Mucosa of rectum (tissue), 2 donors: Measurements from ENCODE around the gene DNAJC28.
"Not testable (repeated sequence)": the region's sequence is repeated elsewhere in the genome, so short reads cannot be mapped to it uniquely, and the experiment has no call there.

Experiments
- H3K27ac ChIP-seq, 2 donors: one replicate each; pipeline ENCODE4 v1.7.0; 2013; ENCODE audit warnings: inconsistent platforms in 2 of 2, low read depth in 2 of 2, low read length in 2 of 2
- H3K27me3 ChIP-seq, 2 donors: one replicate each; pipeline ENCODE4 v1.7.0; 2013; ENCODE audit warnings: low read length in 2 of 2; ENCODE audit not compliant: control insufficient read depth in 2 of 2, insufficient read depth in 2 of 2
- H3K36me3 ChIP-seq, 2 donors: one replicate each; pipeline ENCODE4 v1.7.0; 2013; ENCODE audit warnings: low read length in 2 of 2; ENCODE audit not compliant: control insufficient read depth in 2 of 2, insufficient read depth in 2 of 2
- H3K4me1 ChIP-seq, 2 donors: one replicate each; pipeline ENCODE4 v1.7.0; 2013; ENCODE audit warnings: low read length in 2 of 2, mild to moderate bottlenecking in 1 of 2; ENCODE audit not compliant: control insufficient read depth in 2 of 2, insufficient read depth in 2 of 2
- H3K4me3 ChIP-seq, 2 donors: one replicate each; pipeline ENCODE4 v1.7.0; 2013; ENCODE audit warnings: low read length in 2 of 2
- H3K9ac ChIP-seq, 2 donors: one replicate each; pipeline ENCODE4 v1.7.0; 2013; ENCODE audit warnings: low read length in 2 of 2, low read depth in 1 of 2, mild to moderate bottlenecking in 1 of 2
- H3K9me3 ChIP-seq, 2 donors: one replicate each; pipeline ENCODE4 v1.7.0; 2013; ENCODE audit warnings: low read length in 2 of 2; ENCODE audit not compliant: control insufficient read depth in 2 of 2
- donor health status: healthy.
- donor health status: Normal muscosa, but diverticular disease.

Gene DNAJC28

GRCh38 chr21:33470701-33471100 is 20.8 kb downstream of the DNAJC28 start:
- Histone ChIP-seq H3K9me3 (no peaks in the 10 kb centered on the region), H3K27me3 (no peaks in the 10 kb centered on the region), H3K4me1 (no peaks in the 10 kb centered on the region), H3K27ac (no peak overlapping the region), H3K4me3 (no peak overlapping the region), H3K9ac (no peak overlapping the region), H3K36me3 (peaks cover 0 to 1% of the 10 kb centered on the region in 2 donors)

DNA sequence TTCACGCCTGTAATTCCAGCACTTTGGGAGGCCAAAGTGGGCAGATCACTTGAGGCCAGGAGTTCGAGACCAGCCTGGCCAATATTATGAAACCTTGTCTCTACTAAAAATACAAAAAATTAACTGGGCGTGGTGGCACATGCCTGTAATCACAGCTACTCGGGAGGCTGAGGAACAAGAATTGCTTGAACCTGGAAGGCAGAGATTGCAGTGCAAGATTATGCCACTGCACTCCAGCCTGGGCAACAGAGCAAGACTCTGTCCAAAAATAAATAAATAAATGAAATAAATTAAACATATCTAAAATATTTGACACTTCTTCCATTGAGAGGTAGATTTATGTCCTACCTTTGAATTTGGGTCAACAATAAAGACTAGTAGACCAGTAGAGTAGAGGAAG is 22.3 kb downstream of the DNAJC28 start:
- H3K9me3 ChIP-seq, H3K27me3 ChIP-seq, H3K4me3 ChIP-seq, H3K9ac ChIP-seq, H3K27ac ChIP-seq, H3K36me3 ChIP-seq, H3K4me1 ChIP-seq: not testable (repeated sequence)

- peaks cover 14 to 32% of the 10 kb centered on the region in 2 donors for H3K36me3 ChIP-seq
- no peak overlapping the region for H3K4me3 ChIP-seq
- H3K4me1 ChIP-seq: no peaks in the 10 kb centered on the region
- H3K9me3 ChIP-seq: no peaks in the 10 kb centered on the region
- H3K27ac ChIP-seq: no peak overlapping the region
- no peaks in the 10 kb centered on the region for H3K27me3 ChIP-seq
- H3K9ac ChIP-seq: no peak overlapping the region
These were observed 29.8 kb downstream of the DNAJC28 start for GRCh38 chr21:33461538-33462250.

- Histone ChIP-seq H3K36me3 (peaks cover 10 to 37% of the 10 kb centered on the region in 2 donors), H3K27ac (no peak overlapping the region), H3K27me3 (no peaks in the 10 kb centered on the region), H3K9ac (no peak overlapping the region), H3K4me1 (peaks cover 0 to 2% of the 10 kb centered on the region in 2 donors), H3K4me3 (no peak overlapping the region), H3K9me3 (no peaks in the 10 kb centered on the region)
These were observed 32.7 kb downstream of the DNAJC28 start for GRCh38 chr21:33458861-33459260.

DNA sequence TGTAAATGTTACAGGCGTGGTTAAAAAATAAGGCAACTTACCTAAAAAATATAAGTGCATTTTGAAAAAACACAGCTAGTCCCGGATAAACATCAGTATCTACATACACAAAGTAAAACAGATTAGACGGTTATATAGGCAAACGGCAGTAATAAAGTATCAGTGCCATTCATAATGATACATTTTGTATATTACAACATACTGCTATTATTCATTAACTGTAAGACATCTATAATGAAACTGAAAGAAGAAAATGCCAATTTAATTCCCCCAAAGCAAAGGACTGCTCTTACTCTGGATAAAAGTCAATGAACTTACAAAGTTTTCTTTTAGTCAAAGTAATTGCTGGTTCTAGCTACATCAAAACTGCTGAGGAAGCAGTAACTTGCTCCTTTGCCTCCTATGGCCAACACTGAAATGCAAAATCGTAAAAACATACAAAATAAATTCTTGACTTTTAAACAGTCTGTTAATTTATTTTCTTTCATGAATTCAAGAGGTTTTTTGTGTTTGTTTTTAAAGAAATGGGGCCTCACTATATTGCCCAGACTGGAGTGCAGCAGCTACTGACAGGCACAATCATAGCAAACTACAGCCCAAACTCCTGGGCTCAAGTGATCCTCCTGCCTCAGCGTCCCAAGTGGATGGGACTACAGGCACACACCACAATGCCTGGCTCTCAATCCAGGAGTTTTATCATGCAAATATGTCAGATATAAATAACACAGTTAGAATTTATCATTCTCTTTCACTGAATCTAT is 35.6 kb downstream of the DNAJC28 start:
- H3K27me3 ChIP-seq: no peaks in the 10 kb centered on the region
- no peak overlapping the region for H3K4me3 ChIP-seq
- no peak overlapping the region for H3K9ac ChIP-seq
- H3K27ac ChIP-seq: no peak overlapping the region
- peaks cover 0 to 15% of the 10 kb centered on the region in 2 donors for H3K4me1 ChIP-seq
- H3K9me3 ChIP-seq: no peaks in the 10 kb centered on the region
- peaks cover 8 to 32% of the 10 kb centered on the region in 2 donors for H3K36me3 ChIP-seq

GRCh38 chr21:33452362-33452761 is 39.2 kb downstream of the DNAJC28 start:
- no peaks in the 10 kb centered on the region for H3K27me3 ChIP-seq
- H3K4me1 ChIP-seq: peaks cover 0 to 15% of the 10 kb centered on the region in 2 donors
- H3K4me3 ChIP-seq: no peak overlapping the region
- H3K36me3 ChIP-seq: peaks cover 3 to 14% of the 10 kb centered on the region in 2 donors
- peak overlapping the region in 1 of 2 donors; percentile 68 for H3K27ac ChIP-seq
- H3K9me3 ChIP-seq: no peaks in the 10 kb centered on the region
- no peak overlapping the region for H3K9ac ChIP-seq

DNA sequence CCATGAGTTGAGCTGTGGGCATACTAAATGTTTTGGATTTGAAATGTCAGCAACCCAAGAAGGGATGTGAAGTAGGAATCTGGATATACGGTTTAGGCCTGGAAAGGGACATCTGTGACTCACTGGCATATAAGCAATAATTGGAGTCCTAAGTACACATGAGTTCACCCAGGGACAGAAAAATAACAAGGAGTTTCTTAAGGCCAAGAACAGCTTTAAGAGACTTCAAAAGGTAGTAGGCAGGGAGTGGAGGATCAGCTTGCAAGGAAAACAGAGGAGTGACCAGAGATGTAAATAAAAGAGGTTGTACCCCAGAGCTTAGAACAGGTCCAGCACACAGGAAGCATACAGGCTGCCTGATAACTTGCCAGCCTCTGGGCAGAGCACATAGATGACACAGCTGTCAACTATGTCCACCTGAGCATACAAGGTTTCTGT is 39.9 kb downstream of the DNAJC28 start:
- Histone ChIP-seq H3K4me3 (no peak overlapping the region), H3K4me1 (peaks cover 0 to 15% of the 10 kb centered on the region in 2 donors), H3K36me3 (peaks cover 3 to 17% of the 10 kb centered on the region in 2 donors), H3K27ac (peak overlapping the region in 1 of 2 donors; percentile 68), H3K9ac (no peak overlapping the region), H3K9me3 (no peaks in the 10 kb centered on the region), H3K27me3 (no peaks in the 10 kb centered on the region)

GRCh38 chr21:33449616-33450015 is 41.9 kb downstream of the DNAJC28 start:
- Histone ChIP-seq H3K27me3 (no peaks in the 10 kb centered on the region), H3K4me1 (peaks cover 0 to 15% of the 10 kb centered on the region in 2 donors), H3K9ac (no peak overlapping the region), H3K4me3 (no peak overlapping the region), H3K9me3 (no peaks in the 10 kb centered on the region), H3K27ac (no peak overlapping the region), H3K36me3 (peaks cover 3 to 6% of the 10 kb centered on the region in 2 donors)

DNA sequence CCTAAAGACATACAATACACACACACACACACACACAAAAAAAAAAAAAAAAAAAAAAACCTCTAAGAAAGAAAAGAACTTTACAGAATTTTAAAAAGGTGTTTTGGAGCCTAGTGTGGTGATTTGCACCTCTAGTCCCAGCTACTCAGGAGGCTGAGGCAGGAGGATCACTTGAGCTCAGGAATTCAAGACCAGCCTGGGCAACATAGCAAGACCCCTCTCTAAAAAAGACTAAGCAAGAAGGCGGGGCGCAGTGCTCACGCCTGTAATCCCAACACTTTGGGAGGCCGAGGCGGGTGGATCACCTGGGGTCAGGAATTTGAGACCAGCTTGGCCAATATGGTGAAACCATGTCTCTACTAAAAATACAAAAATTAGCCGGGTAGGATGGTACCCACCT is 44.9 kb downstream of the DNAJC28 start:
- H3K27ac ChIP-seq, H3K27me3 ChIP-seq, H3K4me3 ChIP-seq, H3K9ac ChIP-seq, H3K9me3 ChIP-seq: not testable (repeated sequence)
- H3K4me1 ChIP-seq: peaks cover 4 to 11% of the 10 kb centered on the region in 2 donors
- H3K36me3 ChIP-seq: peaks cover 0 to 17% of the 10 kb centered on the region in 2 donors

DNA sequence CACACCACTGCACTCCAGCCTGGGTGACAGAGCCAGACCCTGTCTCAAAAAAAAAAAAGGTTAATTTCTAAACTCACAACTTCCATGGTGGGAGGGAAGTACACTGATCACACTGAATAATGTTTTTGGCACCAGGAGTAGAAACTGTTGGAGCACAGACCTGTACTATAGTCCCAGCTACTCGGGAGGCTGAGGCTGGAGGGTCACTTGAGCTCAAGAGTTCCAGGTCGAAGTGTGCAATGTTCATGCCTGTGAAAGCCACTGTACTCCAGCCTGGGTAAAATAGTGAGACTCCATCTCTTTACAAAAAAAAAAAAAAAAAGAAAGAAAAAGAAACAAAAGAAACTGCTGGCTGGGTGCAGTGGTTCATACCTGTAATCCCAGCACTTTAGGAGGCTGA is 47.0 kb downstream of the DNAJC28 start:
- no peak overlapping the region for H3K27ac ChIP-seq
- H3K4me1 ChIP-seq: peaks cover 4 to 8% of the 10 kb centered on the region in 2 donors
- H3K36me3 ChIP-seq: peaks cover 0 to 17% of the 10 kb centered on the region in 2 donors
- no peaks in the 10 kb centered on the region for H3K9me3 ChIP-seq
- H3K9ac ChIP-seq: no peak overlapping the region
- H3K27me3 ChIP-seq: no peaks in the 10 kb centered on the region
- no peak overlapping the region for H3K4me3 ChIP-seq
